HG03571 (cell line): ENCODE results near the gene CTIF.
A peak's percentile ranks its signal among the peaks of the same experiment; 100 is the strongest.
"Not testable (repeated sequence)": the region's sequence is repeated elsewhere in the genome, so short reads cannot be mapped to it uniquely, and the experiment has no call there.

Source experiments
- ATAC-seq: cut with Tn5 transposase; IDR thresholded peaks from one replicate; pipeline ENCODE4 v1.9.1; 2021; ENCODE audit not compliant: unreplicated experiment

CTIF gene

GRCh38 chr18:48811401-48811800, 272.6 kb downstream of the CTIF start:
- ATAC-seq, result no peak

- not testable (repeated sequence) for ATAC-seq
Measured at GRCh38 chr18:48811977-48812451, 273.2 kb downstream of the CTIF start.

GRCh38 chr18:48813321-48813720, 274.5 kb downstream of the CTIF start:
- no peak for ATAC-seq

GRCh38 chr18:48813833-48814489, 275.1 kb downstream of the CTIF start:
- ATAC-seq, result no peak

GRCh38 chr18:48814490-48815178, 275.8 kb downstream of the CTIF start:
- ATAC-seq, result no peak

GRCh38 chr18:48815179-48815515, 276.3 kb downstream of the CTIF start:
- ATAC-seq, result no peak

GRCh38 chr18:48815581-48816324, 276.9 kb downstream of the CTIF start:
- no peak for ATAC-seq

GRCh38 chr18:48816554-48816953, 277.7 kb downstream of the CTIF start:
- no peak for ATAC-seq

- ATAC-seq, result no peak
Measured at GRCh38 chr18:48817021-48817461, 278.2 kb downstream of the CTIF start.

- no peak for ATAC-seq
Measured at GRCh38 chr18:48818329-48819254, 279.8 kb downstream of the CTIF start.

- ATAC-seq, result no peak
Measured at GRCh38 chr18:48819276-48819675, 280.4 kb downstream of the CTIF start.

GRCh38 chr18:48819781-48820482, 281.1 kb downstream of the CTIF start:
- no peak for ATAC-seq

- ATAC-seq, result peak; percentile 95
Measured at GRCh38 chr18:48820483-48821250, 281.8 kb downstream of the CTIF start.

- peak; percentile 19 for ATAC-seq
Measured at GRCh38 chr18:48821251-48821590, 282.4 kb downstream of the CTIF start.

- no peak for ATAC-seq
Measured at GRCh38 chr18:48821845-48822244, 283.0 kb downstream of the CTIF start.

GRCh38 chr18:48824231-48824970, 285.6 kb downstream of the CTIF start:
- no peak for ATAC-seq

- ATAC-seq, result no peak
Measured at GRCh38 chr18:48825101-48825745, 286.4 kb downstream of the CTIF start.

- no peak for ATAC-seq
Measured at GRCh38 chr18:48826271-48826670, 287.4 kb downstream of the CTIF start.
